GM21528 (cell line): ENCODE results near the gene GMFB.

Experiments used
- ATAC-seq: cut with Tn5 transposase; IDR thresholded peaks from one replicate; pipeline ENCODE4 v1.9.1; 2021; ENCODE audit warnings: mild to moderate bottlenecking, moderate library complexity; ENCODE audit not compliant: unreplicated experiment, low FRiP score

GMFB gene

GRCh38 chr14:54488646-54489317 lies at the start of gene GMFB:
GMFB (minus strand) TSS chr14:54488980; CDS start chr14:54488927, 53 bp downstream.
- ATAC-seq, result peak; percentile 90

- ATAC-seq, result no peak
Measured at GRCh38 chr14:54538055-54538454, 49.3 kb upstream of the GMFB start.

GRCh38 chr14:54537651-54538050 lies 48.9 kb upstream of the GMFB start:
- no peak for ATAC-seq

- no peak for ATAC-seq
Measured at GRCh38 chr14:54535646-54536045, 46.9 kb upstream of the GMFB start.

- ATAC-seq, result no peak
Measured at GRCh38 chr14:54535126-54535525, 46.3 kb upstream of the GMFB start.

- ATAC-seq, result peak; percentile 28
Measured at GRCh38 chr14:54533100-54533499, 44.3 kb upstream of the GMFB start.

- ATAC-seq, result peak; percentile 95
Measured at GRCh38 chr14:54532111-54533012, 43.6 kb upstream of the GMFB start.

- no peak for ATAC-seq
Measured at GRCh38 chr14:54529811-54530210, 41.0 kb upstream of the GMFB start.

GRCh38 chr14:54528973-54529372 lies 40.2 kb upstream of the GMFB start:
- ATAC-seq, result no peak

GRCh38 chr14:54524410-54524809 lies 35.6 kb upstream of the GMFB start:
- ATAC-seq, result no peak

GRCh38 chr14:54516709-54517108 lies 27.9 kb upstream of the GMFB start:
- no peak for ATAC-seq

- ATAC-seq, result no peak
Measured at GRCh38 chr14:54515670-54516069, 26.9 kb upstream of the GMFB start.

GRCh38 chr14:54512393-54512792 lies 23.6 kb upstream of the GMFB start:
- no peak for ATAC-seq

GRCh38 chr14:54509546-54510501 lies 21.0 kb upstream of the GMFB start, which contains the start of gene CGRRF1:
CGRRF1 (plus strand) TSS chr14:54509906; CDS start chr14:54509960, 54 bp downstream.
- ATAC-seq, result peak; percentile 96

GRCh38 chr14:54503486-54503885 lies 14.7 kb upstream of the GMFB start:
- ATAC-seq, result no peak

- ATAC-seq, result no peak
Measured at GRCh38 chr14:54502602-54503001, 13.8 kb upstream of the GMFB start.

- no peak for ATAC-seq
Measured at GRCh38 chr14:54501480-54501879, 12.7 kb upstream of the GMFB start.

GRCh38 chr14:54500744-54501143 lies 12.0 kb upstream of the GMFB start:
- ATAC-seq, result no peak

GRCh38 chr14:54498579-54498978 lies 9.8 kb upstream of the GMFB start:
- no peak for ATAC-seq

- ATAC-seq, result no peak
Measured at GRCh38 chr14:54498095-54498531, 9.3 kb upstream of the GMFB start.
